GM18498 (cell line): ENCODE data around the gene ZNF138.

Source experiments
- ATAC-seq: cut with Tn5 transposase; IDR thresholded peaks from one replicate; pipeline ENCODE4 v1.9.1; 2021; ENCODE audit warnings: mild to moderate bottlenecking, moderate library complexity; ENCODE audit not compliant: unreplicated experiment

Gene ZNF138

DNA sequence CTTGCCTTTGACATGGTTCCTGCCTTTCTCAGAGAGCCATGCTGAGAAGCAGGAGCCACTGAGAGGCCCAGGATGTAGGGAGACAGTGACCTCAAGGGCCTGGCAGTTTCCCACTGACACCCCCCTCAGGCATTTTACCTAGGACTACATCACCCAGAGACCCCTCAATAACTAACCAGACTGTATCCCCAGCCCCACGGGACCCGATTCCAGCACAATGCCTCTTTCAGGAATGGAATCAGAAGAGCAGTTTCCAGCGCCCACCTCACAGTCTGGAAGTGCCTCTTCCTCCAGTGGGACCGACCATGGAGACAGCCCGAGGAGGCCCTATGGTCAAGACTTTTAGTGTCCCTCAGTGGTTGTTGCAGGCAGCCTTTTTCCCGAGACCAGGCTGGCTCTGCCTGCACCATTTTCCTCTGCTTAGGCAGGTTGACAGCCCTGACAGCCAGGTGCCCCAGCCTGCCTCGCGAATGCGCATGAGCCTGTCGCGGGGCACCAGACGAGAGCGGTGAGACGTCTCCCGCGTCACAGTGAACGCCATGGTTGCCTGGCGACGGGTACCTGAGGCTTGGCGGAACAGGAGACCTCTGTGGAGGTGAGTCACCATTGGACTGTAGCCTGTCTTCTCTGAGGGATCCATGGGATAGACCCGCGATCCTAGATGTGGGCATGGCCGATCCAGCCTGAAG lies 80.5 kb downstream of the ZNF138 start:
- no peak for ATAC-seq

DNA sequence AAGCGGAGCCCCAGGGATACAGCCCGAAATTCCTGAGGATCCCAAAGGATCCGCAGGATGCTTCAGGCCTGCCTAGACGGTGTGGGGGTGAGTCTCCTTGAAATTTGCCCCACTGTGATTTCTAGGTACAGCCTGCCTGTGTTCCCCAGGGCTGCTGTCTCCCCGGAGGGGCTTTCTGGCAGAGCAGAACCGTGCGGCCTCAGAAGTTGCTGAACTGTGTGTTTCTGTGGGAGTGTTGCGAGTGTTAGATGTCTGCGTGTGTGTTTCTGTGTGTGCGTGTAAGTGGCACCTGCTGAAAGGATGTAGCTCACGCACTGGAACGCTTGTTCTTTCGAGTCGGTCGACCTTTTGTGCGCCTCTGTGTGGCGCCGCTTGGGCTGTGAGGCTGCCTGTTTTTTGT lies 81.0 kb downstream of the ZNF138 start:
- no peak for ATAC-seq

DNA sequence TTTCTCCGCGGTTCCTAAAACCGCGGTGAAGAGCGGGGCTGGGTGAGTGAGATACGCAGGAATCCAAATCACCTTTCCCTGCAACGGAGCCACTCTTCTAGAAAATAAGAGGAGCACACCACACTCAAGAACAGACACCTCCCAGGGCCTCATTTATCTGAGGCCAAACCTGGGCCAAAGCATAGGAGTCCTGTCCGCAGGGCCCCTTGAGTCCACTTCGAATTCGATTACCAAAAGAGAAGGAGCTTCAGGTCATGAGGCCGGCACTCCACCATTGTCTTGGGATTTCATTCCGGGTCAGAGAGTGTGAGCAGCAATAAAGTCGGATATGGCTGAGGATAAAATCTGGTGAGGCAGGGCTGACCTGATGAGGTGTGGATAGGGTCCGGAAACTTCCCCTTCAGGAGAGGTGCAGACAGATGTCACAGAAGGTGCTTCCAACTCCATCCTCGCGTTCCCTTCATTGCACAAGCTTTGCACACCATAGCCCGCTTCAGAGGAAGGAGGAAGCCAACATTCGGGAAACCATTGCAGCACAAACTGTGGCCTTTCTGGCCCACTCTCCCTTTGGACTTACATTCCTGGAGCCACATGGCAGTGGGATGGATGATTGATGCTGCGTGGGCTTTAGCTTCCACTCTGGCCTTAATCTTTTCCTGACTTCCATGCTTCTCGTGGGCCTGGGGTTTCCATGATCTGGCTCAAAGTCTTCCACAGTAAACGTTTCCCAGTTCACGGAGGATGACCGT lies 81.6 kb downstream of the ZNF138 start:
- ATAC-seq: no peak

GRCh38 chr7:64876792-64877713 lies 82.8 kb downstream of the ZNF138 start:
- no peak for ATAC-seq

DNA sequence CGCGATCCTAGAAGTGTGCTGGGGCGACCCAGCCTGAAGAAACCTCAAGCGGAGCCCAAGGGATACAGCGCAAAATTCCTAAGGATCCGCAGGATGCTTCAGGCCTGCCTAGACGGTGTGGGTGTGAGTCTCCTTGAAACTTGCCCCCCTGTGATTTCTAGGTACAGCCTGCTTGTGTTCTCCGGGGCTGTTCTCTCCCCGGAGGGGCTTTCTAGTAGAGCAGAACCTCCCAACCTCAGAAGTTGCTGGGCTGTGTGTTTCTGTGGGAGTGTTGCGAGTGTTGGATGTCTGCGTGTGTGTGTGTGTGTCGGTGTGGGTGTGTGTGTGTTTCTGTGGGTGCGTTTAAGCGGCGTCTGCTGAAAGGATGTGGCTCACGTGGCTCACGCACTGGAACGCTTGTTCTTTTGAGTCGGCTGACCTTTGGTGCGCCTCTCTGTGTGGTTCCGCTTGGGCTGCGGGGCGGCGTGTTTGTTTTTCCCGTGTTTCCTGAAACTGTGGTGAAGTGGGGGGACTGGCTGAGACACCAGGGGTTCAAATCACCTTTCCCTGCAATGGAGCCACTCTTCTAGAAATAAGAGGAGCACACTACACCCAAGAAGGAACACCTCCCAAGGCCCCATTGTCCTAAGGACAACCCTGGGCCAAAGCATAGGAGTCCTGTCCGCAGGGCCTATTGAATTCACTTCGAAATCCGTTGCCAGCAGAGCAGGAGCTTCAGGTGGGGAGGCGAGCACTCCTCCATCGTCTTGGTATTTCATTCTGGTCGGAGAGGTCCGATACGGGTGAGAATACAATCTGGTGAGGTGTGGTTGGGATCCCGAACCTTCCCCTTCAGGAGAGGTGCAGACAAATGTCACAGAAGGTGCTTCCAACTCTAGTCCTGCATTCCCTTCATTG lies 83.7 kb downstream of the ZNF138 start:
- ATAC-seq: no peak

- no peak for ATAC-seq
Measured at GRCh38 chr7:64878684-64879083, 84.5 kb downstream of the ZNF138 start.

GRCh38 chr7:64879086-64879730 lies 85.0 kb downstream of the ZNF138 start:
- ATAC-seq: no peak

GRCh38 chr7:64879800-64880199 lies 85.6 kb downstream of the ZNF138 start:
- no peak for ATAC-seq

DNA sequence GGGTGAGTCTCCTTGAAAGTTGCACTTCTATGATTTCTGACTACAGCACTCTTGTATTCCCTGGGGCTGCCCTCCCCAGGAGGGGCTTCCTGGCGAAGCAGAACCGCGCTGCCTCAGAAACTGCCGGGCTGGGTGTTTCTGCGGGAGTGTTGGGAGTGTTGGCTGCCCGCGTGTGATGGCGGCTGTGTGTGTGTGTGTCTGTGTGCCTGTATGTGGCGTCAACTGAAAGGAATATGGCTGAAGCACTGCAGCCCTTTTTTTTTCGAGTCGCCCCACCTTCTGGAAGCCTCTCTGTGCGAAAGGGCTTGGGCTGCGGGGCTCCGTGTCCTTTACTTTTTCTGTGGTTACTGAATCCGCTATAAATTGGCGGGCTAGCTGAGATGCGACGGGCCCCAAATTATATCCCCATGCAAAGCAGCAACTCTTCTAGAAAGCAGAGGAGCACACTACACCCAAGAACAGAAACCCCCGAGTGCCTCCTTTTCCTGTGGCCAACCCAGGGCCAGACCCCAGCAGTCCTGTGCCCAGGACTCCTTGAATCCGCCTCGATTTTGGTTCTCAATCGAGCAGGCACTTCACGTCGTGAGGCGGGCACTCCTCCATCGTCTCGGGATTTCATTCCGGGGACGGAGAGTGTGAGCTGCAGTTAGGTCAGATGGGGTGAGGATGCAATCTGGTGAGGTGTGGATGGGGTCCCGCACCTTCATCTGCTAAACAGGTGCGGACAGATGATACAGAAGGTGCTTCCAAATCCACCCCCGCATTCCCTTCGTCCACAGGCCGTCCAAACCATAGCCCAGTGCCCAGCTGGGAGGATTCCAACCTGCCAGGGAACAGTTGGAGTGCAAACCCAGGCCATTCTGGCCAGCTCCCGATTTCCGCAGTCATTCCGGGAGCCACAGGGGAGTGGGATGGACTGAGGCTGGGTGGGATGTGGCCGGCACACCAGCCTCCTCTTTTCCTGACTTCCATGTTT lies 86.4 kb downstream of the ZNF138 start:
- ATAC-seq: no peak

DNA sequence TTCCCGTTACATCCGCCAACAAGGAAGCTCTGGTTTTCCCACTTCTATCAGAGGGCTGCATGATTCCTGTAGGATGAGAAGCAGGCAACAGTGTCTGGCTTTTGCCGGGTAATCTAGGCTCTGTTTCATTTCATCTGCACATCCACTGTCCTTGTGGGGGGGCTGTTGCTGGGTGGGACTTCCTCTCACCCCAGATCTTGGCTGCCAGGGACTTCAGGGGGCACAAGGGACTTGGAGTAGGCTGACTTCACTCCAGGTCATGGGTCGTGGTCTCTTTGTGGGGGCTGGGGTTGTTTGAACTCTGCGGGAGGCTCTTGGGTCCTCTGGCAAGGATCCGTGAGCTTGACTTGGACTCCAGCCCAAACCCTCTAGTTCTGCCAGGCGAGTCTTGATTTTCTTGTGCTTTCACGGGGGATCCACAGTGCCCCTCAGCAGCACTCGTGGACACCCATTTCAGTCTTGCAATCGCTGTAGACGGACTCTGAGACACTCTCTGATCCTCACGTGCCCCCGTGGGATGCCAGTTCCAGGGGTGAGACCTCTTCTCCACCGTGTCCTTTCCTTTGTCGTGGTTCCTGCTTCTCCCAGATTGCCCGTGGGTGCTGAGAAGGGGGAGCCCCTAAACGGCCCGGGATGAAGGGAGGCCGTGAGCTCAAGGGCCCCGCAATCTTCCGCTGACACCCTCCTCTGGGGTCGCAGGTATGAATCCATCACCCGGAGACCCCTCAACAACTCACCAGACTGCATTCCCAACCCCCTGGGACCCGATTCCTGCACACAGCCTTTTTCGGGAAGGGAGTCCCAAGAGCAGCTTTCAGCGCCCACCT lies 87.4 kb downstream of the ZNF138 start:
- ATAC-seq: no peak

GRCh38 chr7:64882341-64883112 lies 88.3 kb downstream of the ZNF138 start:
- no peak for ATAC-seq
